Smooth muscle cell (in vitro differentiated cells): ENCODE data around the gene CACNA1E. TPM values are rescaled to one million over a fixed set of nuclear protein-coding genes. Genes with fewer than 3 reads are reported as not detected.
"Not testable (repeated sequence)": the region's sequence is repeated elsewhere in the genome, so short reads cannot be mapped to it uniquely, and the experiment has no call there.

Experiments used
- DNase-seq: peaks from one replicate; lab custom pipeline; 2025; ENCODE audit not compliant: unreplicated experiment; lab: John Stamatoyannopoulos, UW
- H2AFZ ChIP-seq: fragments of 200-600 bp; sonication (generic); 2 replicates; pipeline ENCODE4 v1.6.0; 2016; ENCODE audit warnings: antibody characterized with exemption, low read depth, mild to moderate bottlenecking
- H3F3A ChIP-seq: fragments of 200-600 bp; sonication (generic); 2 replicates; pipeline ENCODE4 v1.6.0; 2017; ENCODE audit warnings: antibody characterized with exemption, low read depth
- H3K27ac ChIP-seq: fragments of 200-600 bp; sonication (generic); 2 replicates; pipeline ENCODE4 v1.5.1; 2016; ENCODE audit warnings: low read depth, mild to moderate bottlenecking
- H3K27me3 ChIP-seq: fragments of 200-600 bp; sonication (generic); 2 replicates; pipeline ENCODE4 v1.6.1; 2016; ENCODE audit warnings: low read depth, mild to moderate bottlenecking
- H3K36me3 ChIP-seq: fragments of 200-600 bp; sonication (generic); 2 replicates; pipeline ENCODE4 v1.5.1; 2016; ENCODE audit warnings: low read depth
- H3K4me1 ChIP-seq: fragments of 200-600 bp; sonication (generic); 2 replicates; pipeline ENCODE4 v1.5.1; 2016; ENCODE audit warnings: low read depth
- H3K4me2 ChIP-seq: fragments of 200-600 bp; sonication (generic); 2 replicates; pipeline ENCODE4 v1.6.0; 2016; ENCODE audit warnings: mild to moderate bottlenecking
- H3K4me3 ChIP-seq: fragments of 200-600 bp; sonication (generic); 2 replicates; pipeline ENCODE4 v1.5.1; 2016; ENCODE audit warnings: mild to moderate bottlenecking
- H3K79me2 ChIP-seq: fragments of 200-600 bp; sonication (generic); 2 replicates; pipeline ENCODE4 v1.6.0; 2016; ENCODE audit warnings: low read depth, mild to moderate bottlenecking
- H3K9ac ChIP-seq: fragments of 200-600 bp; sonication (generic); 2 replicates; pipeline ENCODE4 v1.6.0; 2016; ENCODE audit warnings: low read depth
- H3K9me3 ChIP-seq: fragments of 200-600 bp; sonication (generic); replicated peaks from 2 replicates; pipeline ENCODE4 v1.5.1; 2016; ENCODE audit warnings: low read depth
- H4K20me1 ChIP-seq: fragments of 200-600 bp; sonication (generic); 2 replicates; pipeline ENCODE4 v1.6.0; 2016; ENCODE audit warnings: low read depth
- WGBS: methylation state at CpG from one replicate; pipeline ENCODE4 v1.1.7; 2016; ENCODE audit warnings: low lambda C conversion rate; 5-methylcytosine and 5-hydroxymethylcytosine counted together
- polyA plus RNA-seq: library from polyadenylated mRNA; unstranded; fragments of >200 nt; fragmentation: Nextera tagmentation; extraction: Ambion mirVana; gene quantifications from 2 replicates; pipeline ENCODE4 v1.2.1, GENCODE V29; 2016
- total RNA-seq: library from RNA; depleted of rRNA; stranded (reverse); fragments of >200 nt; gene quantifications from 2 replicates; pipeline ENCODE4 v1.2.3, GENCODE V29; 2014
- TF ChIP-seq, protein P1 (sequence below): fragments of 200-600 bp; sonication (generic); IDR thresholded peaks from 2 replicates; pipeline ENCODE4 v1.5.1; 2017; ENCODE audit warnings: borderline replicate concordance, mild to moderate bottlenecking, antibody characterized with exemption; ENCODE audit not compliant: insufficient read depth, poor library complexity, severe bottlenecking

Gene CACNA1E
- total and polyA plus RNA-seq, 2 experiments from 2014 or later: not detected

GRCh38 chr1:181846001-181846645, 362.8 kb downstream of the CACNA1E start:
- no peak overlapping the region for H2AFZ ChIP-seq
- H3K27me3 ChIP-seq: no peaks in the 10 kb centered on the region
- H4K20me1 ChIP-seq: no peaks in the 10 kb centered on the region
- no peaks in the 10 kb centered on the region for H3K4me1 ChIP-seq
- no peak overlapping the region for H3K4me2 ChIP-seq
- H3F3A ChIP-seq: no peaks in the 10 kb centered on the region
- H3K79me2 ChIP-seq: no peaks in the 10 kb centered on the region
- H3K36me3 ChIP-seq: no peaks in the 10 kb centered on the region
- 86% methylated on average over 5 of the region's 5 CpGs for WGBS
- no peaks in the 10 kb centered on the region for H3K9me3 ChIP-seq
- no peak overlapping the region for H3K9ac ChIP-seq
- DNase-seq: no peak
- TF ChIP-seq, protein P1, sequence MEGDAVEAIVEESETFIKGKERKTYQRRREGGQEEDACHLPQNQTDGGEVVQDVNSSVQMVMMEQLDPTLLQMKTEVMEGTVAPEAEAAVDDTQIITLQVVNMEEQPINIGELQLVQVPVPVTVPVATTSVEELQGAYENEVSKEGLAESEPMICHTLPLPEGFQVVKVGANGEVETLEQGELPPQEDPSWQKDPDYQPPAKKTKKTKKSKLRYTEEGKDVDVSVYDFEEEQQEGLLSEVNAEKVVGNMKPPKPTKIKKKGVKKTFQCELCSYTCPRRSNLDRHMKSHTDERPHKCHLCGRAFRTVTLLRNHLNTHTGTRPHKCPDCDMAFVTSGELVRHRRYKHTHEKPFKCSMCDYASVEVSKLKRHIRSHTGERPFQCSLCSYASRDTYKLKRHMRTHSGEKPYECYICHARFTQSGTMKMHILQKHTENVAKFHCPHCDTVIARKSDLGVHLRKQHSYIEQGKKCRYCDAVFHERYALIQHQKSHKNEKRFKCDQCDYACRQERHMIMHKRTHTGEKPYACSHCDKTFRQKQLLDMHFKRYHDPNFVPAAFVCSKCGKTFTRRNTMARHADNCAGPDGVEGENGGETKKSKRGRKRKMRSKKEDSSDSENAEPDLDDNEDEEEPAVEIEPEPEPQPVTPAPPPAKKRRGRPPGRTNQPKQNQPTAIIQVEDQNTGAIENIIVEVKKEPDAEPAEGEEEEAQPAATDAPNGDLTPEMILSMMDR: no peak
- H3K27ac ChIP-seq: no peak overlapping the region
- no peak overlapping the region for H3K4me3 ChIP-seq

- Histone ChIP-seq H3K4me1 (no peaks in the 10 kb centered on the region), H3K27ac (no peak overlapping the region), H3F3A (no peaks in the 10 kb centered on the region), H3K9me3 (no peaks in the 10 kb centered on the region), H3K4me2 (no peak overlapping the region), H4K20me1 (no peaks in the 10 kb centered on the region), H3K36me3 (no peaks in the 10 kb centered on the region), H2AFZ (no peak overlapping the region), H3K9ac (no peak overlapping the region), H3K79me2 (no peaks in the 10 kb centered on the region), H3K27me3 (no peaks in the 10 kb centered on the region), H3K4me3 (no peak overlapping the region)
- TF ChIP-seq, protein P1: no peak
- DNase-seq: no peak
These were observed 363.4 kb downstream of the CACNA1E start for GRCh38 chr1:181846681-181847080.

DNA sequence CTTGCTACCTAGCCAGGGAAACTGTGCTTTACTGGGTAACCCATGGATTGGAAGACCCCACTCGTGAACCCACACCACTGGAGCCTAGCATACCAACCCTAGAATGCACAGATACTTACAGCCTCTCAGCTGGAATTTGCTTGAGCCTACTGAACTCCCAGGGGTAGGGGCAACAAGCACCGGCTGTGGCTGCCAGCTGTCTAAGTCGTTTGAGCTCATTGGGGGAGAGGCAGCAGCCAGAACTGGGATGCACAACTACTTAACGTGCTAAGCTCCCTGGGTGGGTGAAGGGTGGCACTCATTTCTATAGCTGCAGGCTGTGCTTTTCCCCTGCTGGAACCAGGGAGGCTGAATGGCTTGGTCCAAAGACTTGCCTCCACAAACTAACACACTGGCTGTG, 365.8 kb downstream of the CACNA1E start:
- DNase-seq: no peak
- no peak overlapping the region for H3K9ac ChIP-seq
- H3K4me2 ChIP-seq: no peak overlapping the region
- no peaks in the 10 kb centered on the region for H3K36me3 ChIP-seq
- H3K4me1 ChIP-seq: no peaks in the 10 kb centered on the region
- TF ChIP-seq, protein P1: no peak
- no peaks in the 10 kb centered on the region for H3K79me2 ChIP-seq
- H4K20me1 ChIP-seq: no peaks in the 10 kb centered on the region
- no peaks in the 10 kb centered on the region for H3F3A ChIP-seq
- WGBS: 80% methylated on average over 4 of the region's 4 CpGs
- no peaks in the 10 kb centered on the region for H3K9me3 ChIP-seq
- H3K4me3 ChIP-seq: no peak overlapping the region
- no peak overlapping the region for H3K27ac ChIP-seq
- no peaks in the 10 kb centered on the region for H3K27me3 ChIP-seq
- no peak overlapping the region for H2AFZ ChIP-seq

- H3K79me2 ChIP-seq, H3K4me3 ChIP-seq, H3K4me1 ChIP-seq, H3F3A ChIP-seq, H3K9ac ChIP-seq, DNase-seq, H3K27ac ChIP-seq, H3K36me3 ChIP-seq, H2AFZ ChIP-seq, H3K9me3 ChIP-seq, H4K20me1 ChIP-seq, H3K27me3 ChIP-seq, H3K4me2 ChIP-seq: not testable (repeated sequence)
- 79% methylated on average over 2 of the region's 2 CpGs for WGBS
These were observed 370.9 kb downstream of the CACNA1E start for GRCh38 chr1:181854212-181854611.
